ENCODE results near the gene GUCA2A.

The GUCA2A gene

DNA sequence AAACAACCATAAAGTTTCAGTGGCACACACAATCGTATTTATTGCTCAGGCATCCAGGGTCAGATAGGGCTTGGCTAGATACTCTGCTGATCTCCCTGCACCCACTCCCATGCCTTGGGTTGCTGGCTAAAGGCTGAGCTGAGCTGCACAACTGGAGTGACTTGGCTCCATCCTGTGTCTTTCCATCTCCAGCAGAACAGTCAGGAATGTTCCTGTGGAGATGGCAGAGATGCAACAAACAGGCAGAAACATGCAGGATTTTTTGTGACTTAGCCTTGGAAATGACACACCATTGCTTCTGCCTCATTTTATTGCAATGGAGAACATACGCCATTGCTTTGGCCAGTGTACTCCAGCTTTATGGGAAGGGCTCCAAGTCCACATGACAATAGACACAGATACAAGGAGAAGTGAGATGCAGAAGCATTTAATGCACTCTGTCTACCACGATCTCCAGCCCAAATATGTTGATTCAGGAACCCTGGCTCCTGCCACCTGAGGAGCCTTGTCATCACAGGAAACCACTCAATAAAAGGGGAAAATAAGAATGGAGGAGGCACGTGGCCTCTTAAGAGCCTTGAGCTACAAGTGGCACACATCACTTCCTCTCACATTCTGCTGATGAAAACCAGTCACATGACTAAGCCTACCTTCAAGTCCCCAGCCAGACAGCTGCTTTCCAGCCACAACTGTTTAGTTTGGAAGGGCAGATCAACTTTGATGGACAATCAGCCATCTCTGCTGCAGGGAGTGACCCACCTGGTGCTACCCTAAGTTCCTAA, 21.5 kb downstream of the GUCA2A start:
- H3K9ac ChIP-seq (ENCODE audit: low read length), result no peak overlapping the region
- 0 out of 2 replicates have a peak, but pooled peaks cover 2% of the 10 kb centered on the region for H3K9me3 ChIP-seq (ENCODE audit: control insufficient read depth, insufficient read depth, low read depth, low read length)
- no peaks in the 10 kb centered on the region for H3K4me1 ChIP-seq (ENCODE audit: control insufficient read depth, insufficient read depth, low read length)
- no peaks in the 10 kb centered on the region for H3K36me3 ChIP-seq (ENCODE audit: control insufficient read depth, insufficient read depth, low read length)
- peaks cover 14% of the 10 kb centered on the region for H3K27me3 ChIP-seq (ENCODE audit: control insufficient read depth, insufficient read depth, low read length)
- H3K27ac ChIP-seq (ENCODE audit: low read depth, low read length), result no peak overlapping the region
- H3K4me3 ChIP-seq (ENCODE audit: low read depth, low read length), result no peak overlapping the region

DNA sequence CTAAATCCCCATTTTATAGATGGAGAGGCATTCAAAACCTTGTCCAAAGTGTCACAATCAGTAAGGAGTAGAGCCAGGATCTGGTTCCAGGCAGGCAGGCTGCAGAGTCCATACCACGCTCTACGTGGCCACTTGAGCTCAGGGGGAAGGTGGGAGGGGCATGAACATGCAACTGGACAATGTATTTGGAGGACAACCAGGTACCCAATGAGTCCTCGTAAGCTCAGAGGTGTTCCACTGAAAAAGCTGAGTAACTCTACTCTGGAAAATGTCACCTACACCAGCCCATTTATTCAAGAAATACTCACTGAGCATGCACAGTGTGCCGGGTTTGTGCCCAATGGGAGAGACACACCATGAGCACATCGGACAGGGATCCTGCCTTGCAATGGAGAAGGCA, 22.6 kb downstream of the GUCA2A start:
- no peak overlapping the region for H3K27ac ChIP-seq (ENCODE audit: low read depth, low read length)
- H3K36me3 ChIP-seq (ENCODE audit: control insufficient read depth, insufficient read depth, low read length), result no peaks in the 10 kb centered on the region
- peaks cover 9% of the 10 kb centered on the region; the same call in 1 of the 2 replicates for H3K27me3 ChIP-seq (ENCODE audit: control insufficient read depth, insufficient read depth, low read length)
- no peaks in the 10 kb centered on the region for H3K4me1 ChIP-seq (ENCODE audit: control insufficient read depth, insufficient read depth, low read length)
- no peak overlapping the region for H3K4me3 ChIP-seq (ENCODE audit: low read depth, low read length)
- no peak overlapping the region for H3K9ac ChIP-seq (ENCODE audit: low read length)
- 0 out of 2 replicates have a peak, but pooled peaks cover 2% of the 10 kb centered on the region for H3K9me3 ChIP-seq (ENCODE audit: control insufficient read depth, insufficient read depth, low read depth, low read length)

DNA sequence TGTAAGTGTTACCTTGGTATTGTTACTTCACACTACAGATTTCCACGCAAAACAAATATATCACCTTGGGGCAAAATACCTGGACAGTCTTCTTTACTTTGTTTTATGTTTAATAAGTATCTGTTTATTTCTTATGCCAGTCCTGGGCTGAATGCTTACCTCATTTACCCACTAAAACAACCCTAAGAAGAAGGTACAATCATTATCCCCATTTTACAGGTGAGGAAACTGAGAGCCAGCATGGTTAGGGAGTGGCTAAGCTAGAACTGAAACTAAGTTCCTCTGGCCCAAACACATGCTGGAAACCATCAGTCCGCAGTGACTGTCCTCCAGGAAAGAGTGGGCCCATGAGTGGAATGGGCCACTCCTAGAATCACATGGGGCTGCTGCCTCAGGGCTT, 24.4 kb downstream of the GUCA2A start:
- Histone ChIP-seq H3K27me3 (ENCODE audit: control insufficient read depth, insufficient read depth, low read length) (peaks cover 9% of the 10 kb centered on the region; the same call in 1 of the 2 replicates), H3K9ac (ENCODE audit: low read length) (no peak overlapping the region), H3K4me1 (ENCODE audit: control insufficient read depth, insufficient read depth, low read length) (no peaks in the 10 kb centered on the region), H3K4me3 (ENCODE audit: low read depth, low read length) (no peak overlapping the region), H3K9me3 (ENCODE audit: control insufficient read depth, insufficient read depth, low read depth, low read length) (0 out of 2 replicates have a peak, but pooled peaks cover 2% of the 10 kb centered on the region), H3K27ac (ENCODE audit: low read depth, low read length) (no peak overlapping the region), H3K36me3 (ENCODE audit: control insufficient read depth, insufficient read depth, low read length) (no peaks in the 10 kb centered on the region)

DNA sequence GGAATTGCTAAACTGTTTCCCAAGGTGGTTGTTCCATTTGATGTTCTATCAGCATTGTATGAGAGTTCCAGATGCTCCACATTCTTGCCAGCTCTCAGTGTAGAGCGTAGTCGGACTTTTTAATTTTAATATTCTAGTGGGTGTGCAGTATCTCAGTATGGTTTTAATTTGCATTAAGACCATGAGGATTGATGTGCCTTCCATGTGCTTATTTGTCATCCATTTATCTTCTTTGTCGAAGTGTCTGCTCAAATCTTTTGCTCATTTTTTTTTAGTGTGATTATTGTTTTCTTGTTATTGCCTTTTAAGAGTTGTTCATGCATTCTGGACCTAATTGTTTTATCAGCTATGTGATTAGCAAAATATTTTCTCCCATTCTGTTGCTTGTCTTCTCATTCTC, 25.1 kb downstream of the GUCA2A start:
- no peak overlapping the region for H3K27ac ChIP-seq (ENCODE audit: low read depth, low read length)
- no peaks in the 10 kb centered on the region for H3K36me3 ChIP-seq (ENCODE audit: control insufficient read depth, insufficient read depth, low read length)
- H3K9ac ChIP-seq (ENCODE audit: low read length), result no peak overlapping the region
- no peak overlapping the region for H3K4me3 ChIP-seq (ENCODE audit: low read depth, low read length)
- peaks cover 9% of the 10 kb centered on the region; the same call in 1 of the 2 replicates for H3K27me3 ChIP-seq (ENCODE audit: control insufficient read depth, insufficient read depth, low read length)
- H3K4me1 ChIP-seq (ENCODE audit: control insufficient read depth, insufficient read depth, low read length), result no peaks in the 10 kb centered on the region
- H3K9me3 ChIP-seq (ENCODE audit: control insufficient read depth, insufficient read depth, low read depth, low read length), result 0 out of 2 replicates have a peak, but pooled peaks cover 2% of the 10 kb centered on the region

DNA sequence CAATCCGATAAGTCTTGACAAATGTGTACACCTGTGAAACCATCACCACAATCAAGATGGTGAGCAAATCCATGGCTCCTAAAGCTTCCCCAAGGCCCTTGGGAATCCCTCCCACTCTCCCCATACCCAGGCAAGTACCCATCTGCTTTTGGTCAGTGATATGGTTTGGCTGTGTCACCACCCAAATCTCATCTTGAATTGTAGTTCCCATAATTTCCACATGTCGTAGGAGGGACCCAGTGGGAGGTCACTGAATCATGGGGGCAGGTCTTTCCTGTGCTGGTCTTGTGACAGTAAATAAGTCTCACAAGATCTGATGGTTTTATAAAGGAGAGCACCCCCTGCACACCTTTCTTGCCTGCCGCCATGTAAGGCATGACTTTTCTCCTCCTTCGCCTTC, 26.0 kb downstream of the GUCA2A start:
- H3K27ac ChIP-seq (ENCODE audit: low read depth, low read length), result no peak overlapping the region
- H3K9me3 ChIP-seq (ENCODE audit: control insufficient read depth, insufficient read depth, low read depth, low read length), result 0 out of 2 replicates have a peak, but pooled peaks cover 2% of the 10 kb centered on the region
- no peak overlapping the region for H3K4me3 ChIP-seq (ENCODE audit: low read depth, low read length)
- H3K36me3 ChIP-seq (ENCODE audit: control insufficient read depth, insufficient read depth, low read length), result no peaks in the 10 kb centered on the region
- H3K4me1 ChIP-seq (ENCODE audit: control insufficient read depth, insufficient read depth, low read length), result no peaks in the 10 kb centered on the region
- H3K27me3 ChIP-seq (ENCODE audit: control insufficient read depth, insufficient read depth, low read length), result peaks cover 5% of the 10 kb centered on the region; the same call in 1 of the 2 replicates
- no peak overlapping the region for H3K9ac ChIP-seq (ENCODE audit: low read length)

DNA sequence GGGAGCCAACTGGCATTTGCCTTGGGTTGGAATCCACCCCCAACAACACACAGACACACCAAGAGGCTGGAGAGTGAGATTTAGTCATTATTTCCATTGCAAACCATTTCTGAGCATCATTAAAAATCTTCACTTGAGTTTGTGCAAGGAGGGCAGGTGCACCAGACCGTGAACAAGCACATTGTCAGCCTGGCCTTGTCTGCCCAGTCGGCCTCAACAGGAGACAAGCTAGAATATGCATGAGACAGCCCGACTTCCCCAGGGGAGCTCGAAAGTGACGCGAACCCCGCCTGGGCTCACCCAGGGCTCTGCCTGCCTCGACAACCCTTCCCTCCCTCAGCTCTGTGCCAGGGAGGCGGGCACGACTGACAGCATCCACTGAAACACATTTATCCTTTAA, 26.8 kb downstream of the GUCA2A start:
- H3K9ac ChIP-seq (ENCODE audit: low read length), result no peak overlapping the region
- H3K4me3 ChIP-seq (ENCODE audit: low read depth, low read length), result no peak overlapping the region
- H3K27ac ChIP-seq (ENCODE audit: low read depth, low read length), result no peak overlapping the region
- H3K36me3 ChIP-seq (ENCODE audit: control insufficient read depth, insufficient read depth, low read length), result no peaks in the 10 kb centered on the region
- H3K9me3 ChIP-seq (ENCODE audit: control insufficient read depth, insufficient read depth, low read depth, low read length), result 0 out of 2 replicates have a peak, but pooled peaks cover 2% of the 10 kb centered on the region
- no peaks in the 10 kb centered on the region for H3K27me3 ChIP-seq (ENCODE audit: control insufficient read depth, insufficient read depth, low read length)
- H3K4me1 ChIP-seq (ENCODE audit: control insufficient read depth, insufficient read depth, low read length), result no peaks in the 10 kb centered on the region

DNA sequence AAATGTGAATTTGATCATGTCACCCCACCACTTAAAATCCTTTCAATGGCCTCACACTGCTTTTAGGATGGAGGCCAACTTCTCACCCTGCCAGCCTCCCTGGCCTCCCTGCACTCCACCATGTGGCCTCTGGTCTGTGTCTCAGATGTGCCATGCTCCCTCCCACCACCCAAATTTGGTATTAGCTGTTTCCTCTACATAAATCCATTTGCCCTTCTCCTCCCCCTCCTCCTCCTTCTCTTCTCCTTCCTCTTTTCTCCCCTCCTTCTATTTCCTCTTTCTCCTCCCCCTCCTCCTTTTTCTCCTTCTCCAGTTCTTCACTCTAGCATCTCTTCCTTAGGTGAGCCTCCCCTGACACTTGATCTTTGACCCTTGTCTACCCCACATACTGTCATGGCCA, 28.1 kb downstream of the GUCA2A start:
- H3K9ac ChIP-seq (ENCODE audit: low read length), result no peak overlapping the region
- H3K4me1 ChIP-seq (ENCODE audit: control insufficient read depth, insufficient read depth, low read length), result no peaks in the 10 kb centered on the region
- H3K36me3 ChIP-seq (ENCODE audit: control insufficient read depth, insufficient read depth, low read length), result no peaks in the 10 kb centered on the region
- H3K4me3 ChIP-seq (ENCODE audit: low read depth, low read length), result no peak overlapping the region
- H3K9me3 ChIP-seq (ENCODE audit: control insufficient read depth, insufficient read depth, low read depth, low read length), result 0 out of 2 replicates have a peak, but pooled peaks cover 2% of the 10 kb centered on the region
- no peaks in the 10 kb centered on the region for H3K27me3 ChIP-seq (ENCODE audit: control insufficient read depth, insufficient read depth, low read length)
- no peak overlapping the region for H3K27ac ChIP-seq (ENCODE audit: low read depth, low read length)

DNA sequence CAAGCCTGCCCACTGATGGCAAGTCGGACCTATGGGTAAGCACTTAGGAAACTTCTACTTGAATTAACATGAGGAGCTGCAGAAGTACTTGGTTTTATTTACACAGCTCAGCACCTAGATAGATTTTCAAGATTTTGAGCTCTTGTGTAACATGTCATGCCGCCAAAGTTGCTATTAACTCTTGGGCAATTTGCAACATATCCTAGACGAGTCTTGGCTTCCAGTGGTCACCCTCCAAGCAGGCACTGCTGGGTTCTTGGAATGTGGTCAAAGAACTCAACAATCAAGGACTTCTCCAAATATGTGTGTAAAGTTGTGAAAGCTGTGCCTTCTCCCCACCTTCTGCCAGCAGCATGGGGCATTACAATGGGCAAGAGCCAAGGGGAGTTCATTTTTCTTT, 29.1 kb downstream of the GUCA2A start:
- Histone ChIP-seq H3K27me3 (ENCODE audit: control insufficient read depth, insufficient read depth, low read length) (no peaks in the 10 kb centered on the region), H3K27ac (ENCODE audit: low read depth, low read length) (no peak overlapping the region), H3K9me3 (ENCODE audit: control insufficient read depth, insufficient read depth, low read depth, low read length) (0 out of 2 replicates have a peak, but pooled peaks cover 2% of the 10 kb centered on the region), H3K4me1 (ENCODE audit: control insufficient read depth, insufficient read depth, low read length) (no peaks in the 10 kb centered on the region), H3K9ac (ENCODE audit: low read length) (no peak overlapping the region), H3K4me3 (ENCODE audit: low read depth, low read length) (no peak overlapping the region), H3K36me3 (ENCODE audit: control insufficient read depth, insufficient read depth, low read length) (no peaks in the 10 kb centered on the region)

DNA sequence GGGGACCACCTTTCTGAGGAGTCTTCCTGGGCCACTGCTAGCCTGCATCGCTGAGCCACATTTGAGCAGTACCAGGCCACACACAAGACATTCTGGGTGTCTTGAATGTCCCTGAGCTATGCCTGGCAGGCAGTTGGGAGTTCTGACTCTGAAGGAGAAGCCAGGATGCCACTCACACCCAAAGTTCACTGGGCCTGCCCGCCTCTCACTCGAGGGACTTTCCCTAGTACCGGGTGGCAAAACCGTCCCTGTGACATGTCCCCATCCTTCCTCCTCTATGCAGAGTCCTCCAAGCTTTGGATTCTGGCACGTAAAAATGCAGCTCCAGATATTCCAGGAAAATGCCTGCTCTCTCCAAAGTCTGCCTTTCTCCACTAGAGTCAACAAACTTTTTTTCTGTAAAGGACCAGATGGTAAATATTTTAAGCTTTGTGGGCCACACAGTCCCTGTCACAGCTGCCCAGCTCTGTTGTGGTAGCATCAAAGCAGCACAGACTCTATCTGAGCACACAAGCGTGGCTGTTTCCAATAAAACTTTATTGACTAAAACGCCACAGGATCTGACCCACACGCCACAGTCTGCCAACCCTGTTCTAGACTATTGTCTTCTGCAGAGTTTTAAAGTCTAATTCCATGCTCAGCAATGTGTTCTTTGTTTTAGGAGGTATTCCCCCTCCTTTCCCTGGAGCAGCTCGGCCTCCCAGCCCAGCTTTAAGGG, 30.6 kb downstream of the GUCA2A start:
- Histone ChIP-seq H3K4me3 (ENCODE audit: low read depth, low read length) (no peak overlapping the region), H3K9ac (ENCODE audit: low read length) (no peak overlapping the region), H3K36me3 (ENCODE audit: control insufficient read depth, insufficient read depth, low read length) (no peaks in the 10 kb centered on the region), H3K9me3 (ENCODE audit: control insufficient read depth, insufficient read depth, low read depth, low read length) (0 out of 2 replicates have a peak, but pooled peaks cover 2% of the 10 kb centered on the region), H3K27ac (ENCODE audit: low read depth, low read length) (no peak overlapping the region), H3K4me1 (ENCODE audit: control insufficient read depth, insufficient read depth, low read length) (no peaks in the 10 kb centered on the region), H3K27me3 (ENCODE audit: control insufficient read depth, insufficient read depth, low read length) (peaks cover 6% of the 10 kb centered on the region; the same call in 1 of the 2 replicates)

DNA sequence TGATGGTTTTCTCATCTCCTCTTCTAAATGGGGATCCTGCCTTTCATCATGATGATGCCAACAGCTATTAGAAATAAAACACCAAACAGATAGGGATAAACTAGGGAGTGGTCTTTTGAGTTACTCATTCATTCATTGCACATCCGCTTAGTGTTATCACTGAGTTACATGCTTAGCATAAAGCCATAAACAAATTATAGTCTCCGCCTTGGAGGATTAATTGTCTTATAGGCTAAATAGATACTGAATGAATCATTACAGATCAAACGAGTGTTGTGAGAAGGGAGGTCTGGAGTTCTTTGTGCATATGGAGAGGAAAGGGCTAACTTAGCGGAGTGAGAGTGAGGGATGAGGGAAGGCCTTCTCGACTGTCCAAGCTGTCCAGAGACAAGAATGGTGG, 31.2 kb downstream of the GUCA2A start:
- Histone ChIP-seq H3K4me3 (ENCODE audit: low read depth, low read length) (no peak overlapping the region), H3K9ac (ENCODE audit: low read length) (no peak overlapping the region), H3K9me3 (ENCODE audit: control insufficient read depth, insufficient read depth, low read depth, low read length) (no peaks in the 10 kb centered on the region), H3K4me1 (ENCODE audit: control insufficient read depth, insufficient read depth, low read length) (no peaks in the 10 kb centered on the region), H3K36me3 (ENCODE audit: control insufficient read depth, insufficient read depth, low read length) (no peaks in the 10 kb centered on the region), H3K27me3 (ENCODE audit: control insufficient read depth, insufficient read depth, low read length) (peaks cover 6% of the 10 kb centered on the region; the same call in 1 of the 2 replicates), H3K27ac (ENCODE audit: low read depth, low read length) (no peak overlapping the region)

Measured in HUES6 (cell line).